CD4-positive, alpha-beta T cell treated with Interleukin-10 for 1 hour (primary cell): ENCODE results near the gene ACSF3.
"Not testable (repeated sequence)": the region's sequence is repeated elsewhere in the genome, so short reads cannot be mapped to it uniquely, and the experiment has no call there.

ENCODE experiments used
- DNase-seq: peaks from one replicate; pipeline ENCODE4 v3.0.0-alpha.2; 2020

Gene ACSF3

GRCh38 chr16:89164847-89165680 lies 71.4 kb downstream of the ACSF3 start:
- no peak for DNase-seq

GRCh38 chr16:89165681-89165979 lies 72.0 kb downstream of the ACSF3 start:
- not testable (repeated sequence) for DNase-seq

DNA sequence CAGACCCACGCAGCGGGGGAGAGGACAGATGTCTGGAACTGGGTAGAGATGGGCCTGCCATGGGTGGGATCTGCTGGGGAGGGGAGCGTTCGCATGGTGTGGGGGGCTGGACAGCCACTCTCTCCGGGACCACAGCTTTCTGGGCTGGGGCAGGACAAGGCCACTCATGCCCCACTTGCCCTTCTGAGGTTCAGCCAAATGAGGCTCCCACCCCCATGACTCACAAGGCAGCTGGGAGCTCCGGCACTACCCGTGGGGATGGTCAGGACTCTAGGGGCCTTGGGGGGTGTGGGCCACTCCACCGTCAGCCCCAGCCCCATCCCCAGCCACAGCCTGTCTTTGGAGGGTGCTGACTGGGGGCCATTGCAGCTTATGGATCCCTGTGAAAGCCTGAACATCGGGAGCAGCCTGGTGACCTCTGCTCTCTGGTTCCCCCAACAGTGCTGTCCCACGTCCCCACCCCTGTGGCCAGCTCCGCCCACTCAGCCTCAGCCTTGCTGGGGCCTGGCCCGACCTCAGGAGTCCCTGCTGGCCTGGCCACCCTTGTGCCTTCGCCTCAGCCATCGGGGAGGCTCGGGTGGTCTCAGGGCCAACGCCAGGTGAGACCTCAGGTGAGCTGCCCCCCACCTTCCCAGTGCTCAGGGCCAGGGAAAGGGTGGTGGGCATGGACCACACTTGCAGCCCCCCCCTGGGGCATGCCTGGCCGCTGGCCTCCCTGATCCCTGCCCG lies 73.2 kb downstream of the ACSF3 start:
- no peak for DNase-seq

DNA sequence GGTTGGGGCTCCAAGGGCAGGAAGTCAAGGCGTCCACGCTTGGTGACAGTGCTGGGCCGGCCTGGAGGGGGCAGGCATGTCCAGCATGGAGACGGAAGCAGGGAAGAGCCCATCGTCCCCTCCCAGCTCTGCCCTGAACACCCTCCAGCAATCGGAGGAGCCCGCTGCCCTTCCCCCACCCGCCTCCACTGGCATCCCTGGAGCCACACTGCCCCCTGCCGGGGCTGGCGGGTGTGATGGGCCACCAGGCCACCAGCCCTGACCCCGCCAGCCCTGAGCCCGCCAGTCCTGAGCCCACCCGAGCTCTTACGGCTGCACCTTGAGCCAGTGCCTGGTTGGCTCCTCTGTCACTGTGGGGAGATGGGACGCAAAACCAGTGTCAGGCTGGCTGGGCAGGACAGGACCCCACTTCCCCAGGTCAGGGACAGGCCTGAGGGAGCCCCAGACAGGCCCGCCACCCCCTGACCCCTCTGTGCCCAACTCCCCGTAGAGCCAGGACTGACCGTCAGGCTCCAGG lies 73.8 kb downstream of the ACSF3 start:
- peak; percentile 84 for DNase-seq

- no peak for DNase-seq
Measured at GRCh38 chr16:89168381-89169189, 74.9 kb downstream of the ACSF3 start.

GRCh38 chr16:89169778-89170177 lies 76.1 kb downstream of the ACSF3 start:
- no peak for DNase-seq

DNA sequence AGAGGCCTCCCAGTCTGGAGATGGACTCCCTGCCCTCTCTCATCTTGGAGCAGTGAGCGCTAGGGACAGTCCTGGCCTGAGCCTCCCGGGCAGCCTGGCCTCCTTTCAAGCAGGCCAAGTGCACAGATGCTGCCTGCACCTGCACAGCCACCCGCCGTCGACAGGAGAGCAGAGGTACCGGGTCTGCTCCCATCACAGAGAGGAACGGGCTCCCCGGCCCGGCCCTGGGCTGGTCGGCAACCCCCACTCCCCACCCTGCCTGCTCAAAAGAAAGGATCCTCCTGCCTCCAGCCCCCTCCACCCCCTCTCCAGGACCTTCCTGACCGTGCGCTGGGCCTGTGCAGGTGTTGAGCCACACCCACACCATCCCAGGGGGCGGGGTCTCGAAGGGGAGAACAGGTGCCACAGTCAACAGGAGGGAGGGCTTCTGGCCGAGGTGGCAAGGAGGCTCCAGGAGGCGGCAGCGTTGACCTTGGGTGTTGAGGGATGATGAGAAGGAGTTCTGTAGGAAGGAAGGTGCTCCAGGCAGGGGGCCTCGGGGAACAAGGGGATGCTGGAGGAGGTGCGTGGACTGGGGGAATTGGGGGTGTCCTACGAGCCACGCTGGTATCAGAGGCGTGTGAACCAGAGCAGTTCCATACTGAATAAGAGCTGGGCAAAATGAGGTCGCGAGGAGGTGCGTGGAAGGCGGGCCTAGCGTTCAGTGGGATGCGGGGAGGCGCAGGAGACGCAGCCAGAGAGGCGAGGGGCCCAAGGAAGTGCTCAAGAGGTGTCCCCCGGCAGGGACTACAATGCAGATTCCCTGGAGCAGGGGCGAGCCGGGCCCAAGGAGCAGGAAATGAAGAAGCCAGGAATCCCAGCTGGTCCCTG lies 76.9 kb downstream of the ACSF3 start:
- no peak for DNase-seq

- DNase-seq = peak; percentile 97
Measured at GRCh38 chr16:89171216-89172170, 77.8 kb downstream of the ACSF3 start, which contains the start of gene CDH15. Gene CDH15 (plus strand): TSS chr16:89171748. CDS start chr16:89171832, 84 bp downstream.

GRCh38 chr16:89172171-89172527 lies 78.5 kb downstream of the ACSF3 start:
- no peak for DNase-seq

DNA sequence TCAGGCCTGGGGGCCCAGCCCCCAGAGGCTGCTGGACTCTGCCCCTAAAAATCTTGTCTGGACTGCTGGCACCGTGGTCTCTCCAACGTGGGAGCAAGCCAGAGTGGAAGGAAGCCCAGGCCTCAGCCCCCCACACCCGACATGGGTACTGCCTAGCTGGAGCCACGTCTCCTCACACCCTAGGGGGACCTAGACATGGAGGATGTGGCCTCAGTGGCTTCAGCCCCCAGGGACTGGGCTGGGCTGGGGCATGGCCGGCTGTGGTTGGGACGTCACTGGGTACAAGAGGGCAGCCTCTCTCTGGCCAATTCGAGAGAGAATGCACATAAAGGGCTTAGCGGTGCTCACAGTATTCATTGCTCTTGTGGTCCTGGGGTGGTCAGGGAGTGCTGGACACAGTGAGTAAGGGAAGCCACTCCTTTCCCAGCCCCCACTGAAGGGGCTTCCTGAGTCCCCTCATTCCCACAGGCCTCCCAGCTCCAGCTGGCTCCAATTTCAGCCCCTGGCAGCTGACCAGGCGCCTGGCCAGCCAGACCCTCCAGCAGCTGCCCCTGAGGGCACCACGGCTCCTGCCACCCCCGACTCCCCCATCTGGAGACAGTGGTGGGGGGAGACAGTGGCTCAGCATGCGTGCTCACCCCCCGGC lies 79.0 kb downstream of the ACSF3 start:
- DNase-seq = no peak

- DNase-seq = no peak
Measured at GRCh38 chr16:89173174-89173921, 79.7 kb downstream of the ACSF3 start.

- DNase-seq = no peak
Measured at GRCh38 chr16:89174055-89174827, 80.6 kb downstream of the ACSF3 start.

DNA sequence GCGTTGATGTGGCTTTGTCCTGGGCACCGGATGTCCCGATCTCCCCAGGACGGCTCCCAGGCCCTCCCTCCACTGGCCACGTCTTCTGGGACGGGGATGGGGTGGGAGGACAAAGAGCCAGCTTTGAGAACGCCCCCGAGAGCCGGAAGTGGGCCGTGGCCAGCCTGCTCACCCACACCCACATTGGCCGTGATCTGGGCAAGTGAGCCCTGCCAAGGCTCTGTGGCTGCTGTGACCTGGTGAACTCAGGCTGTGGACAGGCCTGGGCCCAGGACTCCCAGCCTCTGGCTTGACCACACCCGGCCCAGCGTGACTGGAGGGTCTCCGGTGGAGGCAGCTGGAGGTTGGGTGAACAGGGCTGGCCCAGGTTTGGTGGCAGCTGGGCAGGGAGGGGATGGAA lies 81.2 kb downstream of the ACSF3 start:
- no peak for DNase-seq

GRCh38 chr16:89175280-89176146 lies 81.9 kb downstream of the ACSF3 start:
- DNase-seq = no peak

DNA sequence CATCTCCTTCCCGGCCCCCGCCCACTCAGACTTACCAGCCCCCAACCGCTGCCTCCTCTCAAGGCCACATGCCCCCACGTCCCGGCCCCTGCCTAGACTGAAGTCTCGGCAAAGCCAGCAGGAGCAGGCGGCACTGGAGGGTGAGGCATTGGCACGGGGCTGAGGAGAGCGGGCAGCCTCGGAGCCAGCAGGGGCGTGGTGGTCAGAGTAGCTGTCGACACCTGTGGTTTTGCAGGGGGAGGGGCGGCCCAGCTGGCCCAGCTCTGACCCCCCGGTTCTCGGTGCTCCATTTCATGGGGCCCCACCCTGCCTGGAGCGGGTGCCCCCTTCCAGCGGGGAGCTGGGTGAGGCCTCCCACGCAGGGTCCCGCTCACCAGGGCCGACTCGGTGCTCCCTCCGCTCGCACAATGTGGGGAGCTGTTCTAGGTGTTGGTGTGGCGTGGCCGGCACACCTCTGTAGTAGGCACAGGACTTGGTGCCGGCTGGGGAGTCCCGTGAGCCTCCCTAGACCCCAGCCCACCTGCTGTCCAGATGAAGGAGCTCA lies 82.6 kb downstream of the ACSF3 start:
- no peak for DNase-seq

- DNase-seq = no peak
Measured at GRCh38 chr16:89176717-89177116, 83.1 kb downstream of the ACSF3 start.

DNA sequence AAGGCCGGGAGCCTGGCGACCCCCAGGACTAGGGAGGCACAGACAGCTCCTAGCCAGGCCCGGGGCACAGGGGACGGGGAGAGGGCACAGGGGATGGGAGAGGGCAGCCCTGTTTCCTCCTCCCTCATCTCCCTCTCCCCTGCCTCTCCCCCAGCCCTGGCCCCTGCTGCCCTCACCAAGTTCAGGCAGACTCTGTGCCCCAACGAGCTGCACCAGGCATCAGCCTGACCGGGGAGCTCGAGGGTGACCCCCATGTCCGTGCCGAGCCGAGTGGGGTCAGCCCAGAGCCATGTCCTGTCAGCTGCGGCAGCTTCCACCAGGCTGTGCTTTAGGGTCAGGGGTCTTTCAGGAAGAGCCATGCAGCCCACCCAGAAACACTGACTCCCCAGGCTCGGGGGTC lies 83.8 kb downstream of the ACSF3 start:
- DNase-seq = no peak
